Amniotic epithelial cell (primary cell): ENCODE measurements around the gene CEP85L.

Experiments
- DNase-seq: peaks from one replicate; pipeline ENCODE4 v3.0.0-alpha.2; 2010; ENCODE audit warnings: low read depth

Gene CEP85L

DNA sequence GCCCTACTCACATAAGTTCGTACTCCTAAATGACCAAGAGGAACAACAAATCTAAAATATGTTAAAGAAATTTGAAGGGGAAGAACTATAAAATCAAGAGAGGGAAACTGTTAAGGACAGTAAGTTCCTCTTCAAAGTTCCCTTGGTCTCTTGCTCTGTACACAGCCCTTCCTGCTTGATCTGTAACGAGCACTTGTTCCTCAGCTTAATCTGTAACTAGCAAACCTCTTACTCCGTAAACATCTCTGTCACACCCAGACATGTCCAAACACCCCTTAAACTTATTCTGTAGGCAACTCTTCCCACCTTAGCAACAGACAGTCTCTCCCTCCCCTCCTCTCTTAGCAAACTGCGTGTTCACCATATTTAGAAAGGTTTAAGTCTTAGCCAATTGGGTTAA, 73.4 kb downstream of the CEP85L start:
- DNase-seq = no peak

DNA sequence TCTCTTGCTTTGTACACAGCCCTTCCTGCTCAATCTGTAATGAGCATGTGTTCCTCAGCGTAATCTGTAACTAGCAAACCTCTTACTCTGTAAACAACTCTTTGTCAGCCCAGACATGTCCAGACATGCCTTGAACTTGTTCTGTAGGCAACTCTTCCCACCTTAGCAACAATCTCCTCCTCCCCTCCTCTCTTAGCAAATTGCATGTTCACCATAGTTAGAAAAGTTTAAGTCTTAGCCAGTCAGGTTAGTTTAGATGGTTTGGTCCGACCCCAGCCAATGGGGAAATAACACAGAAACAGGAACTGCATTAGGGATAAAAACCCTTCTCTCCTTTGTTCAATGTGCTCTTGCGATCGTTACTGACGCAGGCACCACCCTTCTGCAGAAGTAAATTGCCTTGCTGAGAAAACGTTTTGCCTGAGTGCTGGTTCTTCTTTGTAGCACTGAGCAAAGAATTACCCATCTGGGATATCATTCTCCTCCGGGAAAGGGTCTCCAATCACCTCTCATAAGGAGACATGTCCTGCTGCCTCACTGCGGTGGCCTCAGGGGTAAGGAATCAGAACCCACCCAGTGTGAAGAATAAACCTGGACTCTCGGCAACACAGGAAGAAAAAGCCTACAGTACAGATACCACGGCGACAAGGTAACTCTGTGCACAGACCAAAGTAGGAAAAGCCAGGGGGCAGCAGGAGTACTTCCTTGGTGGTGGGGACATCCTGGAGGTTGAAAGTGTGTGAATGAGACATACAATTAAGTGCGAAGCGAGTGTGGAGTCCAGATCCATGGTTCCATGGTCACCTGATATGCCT, 77.1 kb downstream of the CEP85L start:
- DNase-seq = peak; percentile 67

DNA sequence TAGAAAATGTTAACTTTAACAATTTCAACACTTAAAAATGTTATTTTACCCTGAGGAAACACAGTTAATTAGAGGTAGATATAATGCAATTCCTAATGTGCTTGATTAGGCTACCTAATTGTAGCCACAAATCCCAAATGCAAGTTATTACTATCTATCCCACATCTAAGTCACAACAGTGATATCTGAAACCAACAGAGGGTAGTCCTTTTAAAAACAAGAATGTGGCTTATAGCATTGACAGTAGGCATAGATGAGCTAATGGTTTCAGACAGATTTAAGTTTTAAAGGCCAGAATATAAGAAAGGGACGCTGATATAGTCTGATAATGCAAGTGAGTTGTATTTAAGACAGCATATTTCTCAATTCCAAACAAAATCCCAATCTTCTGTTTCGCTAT, 80.3 kb downstream of the CEP85L start:
- no peak for DNase-seq

DNA sequence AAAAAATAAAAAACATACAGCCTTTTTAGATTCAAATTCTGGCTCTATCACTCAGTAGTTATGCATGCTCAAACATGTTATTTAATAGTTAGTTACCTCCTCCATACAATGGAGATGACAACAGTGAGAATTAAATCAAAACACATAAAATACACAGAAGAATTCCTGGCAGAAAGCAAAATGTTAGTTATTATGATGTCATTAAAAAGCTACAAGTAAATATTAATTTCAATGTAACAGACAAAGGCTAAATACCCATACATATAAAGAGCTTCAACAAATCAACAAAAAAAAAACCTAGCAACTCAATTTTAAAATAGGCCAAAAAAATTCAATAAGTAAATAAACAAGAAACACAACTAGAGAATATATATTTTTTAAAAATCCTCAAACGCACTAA, 81.9 kb downstream of the CEP85L start:
- DNase-seq = no peak

DNA sequence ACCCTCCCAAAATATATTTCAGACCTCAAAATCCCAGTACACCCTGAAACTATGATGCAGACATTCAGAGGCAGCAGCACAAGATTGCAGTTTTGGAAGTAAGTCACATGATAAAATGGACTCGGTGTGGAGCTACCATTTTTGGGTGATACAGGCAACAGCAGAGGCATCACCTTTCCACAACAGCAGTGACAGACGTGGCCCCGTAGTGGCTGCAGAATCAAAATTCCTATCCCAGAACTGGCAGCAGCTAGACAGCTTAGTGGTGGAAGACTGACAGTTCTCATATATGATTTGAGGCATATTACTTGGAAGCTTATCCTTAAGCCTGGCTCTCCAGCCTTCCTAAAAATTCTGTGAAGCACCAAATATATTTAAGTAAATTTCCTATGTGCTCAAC, 83.4 kb downstream of the CEP85L start:
- DNase-seq = no peak

DNA sequence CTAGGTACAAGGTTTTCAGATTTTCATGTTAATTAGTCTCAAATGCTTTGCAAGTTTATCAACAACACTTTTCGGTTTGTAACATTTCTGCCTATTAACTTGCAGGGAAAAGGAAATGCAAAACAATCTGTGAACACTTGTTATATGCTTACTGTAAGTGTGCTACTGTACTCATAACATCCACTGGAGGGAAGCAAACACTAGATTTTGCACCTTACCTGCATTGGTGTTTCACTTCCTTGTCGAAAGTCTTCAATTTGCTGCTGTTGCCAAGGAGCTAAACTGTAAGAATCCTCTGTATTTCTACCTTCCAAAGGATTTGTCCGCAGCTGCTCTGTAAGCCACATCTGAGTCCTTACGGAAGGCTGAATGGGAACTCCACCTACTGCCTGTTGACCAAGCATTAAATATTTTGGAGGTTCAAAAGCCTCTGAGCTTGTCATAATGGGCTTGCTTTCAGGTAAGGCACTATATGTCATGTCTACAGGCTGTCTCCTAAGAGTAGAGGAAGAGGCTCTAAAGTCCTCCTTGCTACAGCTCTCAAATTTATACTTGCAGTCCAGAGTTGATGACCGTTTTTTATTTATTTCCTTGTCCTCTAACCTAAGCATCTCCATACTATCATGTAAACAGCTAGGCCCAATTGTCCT, 86.0 kb downstream of the CEP85L start:
- DNase-seq = peak; percentile 33

DNA sequence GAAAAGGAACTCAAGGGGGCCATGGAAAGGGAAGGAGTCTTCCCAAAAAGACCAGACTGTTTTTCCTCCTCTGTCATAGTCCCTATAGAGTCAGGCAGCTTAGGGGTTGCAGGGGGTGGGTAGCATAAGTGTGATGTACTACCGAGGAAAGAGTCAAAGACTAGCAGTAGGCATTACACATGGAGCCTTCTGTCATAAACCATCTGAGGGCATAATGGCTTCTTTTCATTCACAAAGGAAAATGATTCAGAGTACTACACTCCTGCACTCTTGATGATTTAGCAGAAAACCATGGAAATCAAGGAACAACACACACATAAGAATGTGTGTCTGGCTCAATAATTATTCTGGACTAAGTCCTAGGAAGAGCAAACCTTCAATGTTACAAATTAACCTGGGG, 88.4 kb downstream of the CEP85L start:
- peak; percentile 58 for DNase-seq

DNA sequence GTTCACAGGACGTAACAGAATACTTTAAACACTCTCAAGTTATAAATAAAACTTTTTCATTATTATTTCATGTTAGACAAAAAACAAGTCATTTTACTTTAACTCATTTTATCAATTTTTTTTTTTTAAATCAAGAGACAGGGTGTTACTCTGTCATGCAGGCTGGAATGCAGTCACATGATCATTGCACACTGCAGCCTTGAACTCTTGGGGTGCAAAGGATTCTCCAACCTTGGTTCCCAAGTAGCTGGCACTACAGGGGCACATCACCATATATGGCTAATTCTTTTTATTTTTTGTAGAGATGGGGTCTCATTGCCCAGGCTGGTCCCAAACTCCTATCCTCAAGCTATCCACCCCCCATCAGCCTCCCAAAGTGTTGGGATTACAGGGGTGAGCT, 89.1 kb downstream of the CEP85L start:
- no peak for DNase-seq

DNA sequence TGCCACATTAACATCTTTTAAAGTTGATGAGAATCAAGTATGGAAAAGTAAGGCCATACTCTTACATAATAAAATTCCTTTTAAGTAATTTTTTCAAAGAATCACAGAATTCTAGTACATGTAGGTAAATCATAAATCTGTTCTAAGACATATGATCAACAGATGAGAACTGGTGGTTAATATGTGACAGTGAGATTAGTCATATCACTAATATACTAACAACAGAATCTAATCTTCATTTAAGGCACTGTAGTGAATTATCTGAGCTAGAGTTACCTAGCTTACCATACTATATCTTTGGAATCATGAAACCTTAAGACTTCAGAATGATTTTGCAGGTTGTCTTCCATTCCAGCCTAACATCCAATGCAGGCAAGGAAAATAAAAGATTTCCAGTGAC, 91.7 kb downstream of the CEP85L start:
- DNase-seq = no peak

DNA sequence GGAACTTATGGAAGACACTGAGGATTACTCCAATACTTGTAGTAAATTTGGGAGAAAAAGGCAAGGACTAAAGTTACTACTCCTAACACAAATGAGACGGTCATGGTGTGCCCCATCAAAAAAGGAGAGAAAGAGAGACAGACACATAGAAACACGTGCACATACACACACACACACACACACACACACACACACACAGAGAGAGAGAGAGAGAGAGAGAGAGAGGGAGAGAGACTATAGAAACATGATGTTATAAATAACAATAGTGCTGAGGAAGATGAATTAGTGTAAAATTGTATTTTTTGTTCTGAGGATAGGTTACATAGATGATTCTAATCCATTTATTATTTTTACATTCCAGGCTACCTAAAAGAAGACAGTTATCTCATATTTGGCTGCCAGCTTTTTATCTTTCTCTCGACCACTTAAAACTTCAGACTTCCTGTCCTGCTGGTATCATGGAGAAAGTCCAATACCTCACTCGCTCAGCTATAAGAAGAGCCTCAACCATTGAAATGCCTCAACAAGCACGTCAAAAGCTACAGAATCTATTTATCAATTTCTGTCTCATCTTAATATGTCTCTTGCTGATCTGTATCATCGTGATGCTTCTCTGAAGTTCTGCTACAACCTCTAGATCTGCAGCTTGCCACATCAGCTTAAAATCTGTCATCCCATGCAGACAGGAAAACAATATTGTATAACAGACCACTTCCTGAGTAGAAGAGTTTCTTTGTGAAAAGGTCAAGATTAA, 92.8 kb downstream of the CEP85L start:
- DNase-seq = no peak

DNA sequence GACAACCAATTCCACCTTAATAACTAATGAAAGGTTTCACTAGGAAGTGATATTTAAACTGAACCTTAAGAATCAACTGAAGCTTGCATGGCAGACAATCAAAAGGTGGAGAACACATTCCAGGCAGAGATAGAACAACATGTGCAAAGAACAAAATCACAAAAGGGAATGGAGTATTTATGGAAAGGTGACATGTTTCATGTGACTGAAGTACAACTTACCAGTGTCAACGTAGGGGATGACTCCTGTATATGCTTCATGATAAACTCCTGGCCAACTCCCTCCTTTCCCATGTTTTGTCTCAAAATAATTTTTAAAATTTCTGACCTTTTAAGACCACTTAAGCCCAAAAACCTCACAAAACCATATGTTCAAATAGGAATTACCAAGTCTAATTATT, 96.7 kb downstream of the CEP85L start:
- DNase-seq = no peak

DNA sequence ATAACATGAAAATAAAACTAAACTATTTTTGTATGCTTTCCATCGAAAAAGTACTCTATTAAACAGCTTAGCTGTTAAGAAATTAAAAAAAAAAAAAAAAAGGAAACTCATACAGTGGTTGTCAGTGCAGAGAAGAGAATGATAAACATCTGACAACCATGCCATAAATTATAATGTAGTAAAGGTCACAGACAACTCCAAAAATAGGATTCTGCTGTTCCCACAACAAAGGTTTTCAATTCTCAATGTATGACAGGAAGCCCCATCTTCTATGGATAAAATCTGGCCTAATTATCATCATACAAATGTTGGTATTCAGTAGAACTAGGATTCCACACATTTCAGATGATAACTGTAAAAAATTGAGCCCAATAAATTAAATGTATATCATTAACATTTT, 98.3 kb downstream of the CEP85L start:
- DNase-seq = no peak

DNA sequence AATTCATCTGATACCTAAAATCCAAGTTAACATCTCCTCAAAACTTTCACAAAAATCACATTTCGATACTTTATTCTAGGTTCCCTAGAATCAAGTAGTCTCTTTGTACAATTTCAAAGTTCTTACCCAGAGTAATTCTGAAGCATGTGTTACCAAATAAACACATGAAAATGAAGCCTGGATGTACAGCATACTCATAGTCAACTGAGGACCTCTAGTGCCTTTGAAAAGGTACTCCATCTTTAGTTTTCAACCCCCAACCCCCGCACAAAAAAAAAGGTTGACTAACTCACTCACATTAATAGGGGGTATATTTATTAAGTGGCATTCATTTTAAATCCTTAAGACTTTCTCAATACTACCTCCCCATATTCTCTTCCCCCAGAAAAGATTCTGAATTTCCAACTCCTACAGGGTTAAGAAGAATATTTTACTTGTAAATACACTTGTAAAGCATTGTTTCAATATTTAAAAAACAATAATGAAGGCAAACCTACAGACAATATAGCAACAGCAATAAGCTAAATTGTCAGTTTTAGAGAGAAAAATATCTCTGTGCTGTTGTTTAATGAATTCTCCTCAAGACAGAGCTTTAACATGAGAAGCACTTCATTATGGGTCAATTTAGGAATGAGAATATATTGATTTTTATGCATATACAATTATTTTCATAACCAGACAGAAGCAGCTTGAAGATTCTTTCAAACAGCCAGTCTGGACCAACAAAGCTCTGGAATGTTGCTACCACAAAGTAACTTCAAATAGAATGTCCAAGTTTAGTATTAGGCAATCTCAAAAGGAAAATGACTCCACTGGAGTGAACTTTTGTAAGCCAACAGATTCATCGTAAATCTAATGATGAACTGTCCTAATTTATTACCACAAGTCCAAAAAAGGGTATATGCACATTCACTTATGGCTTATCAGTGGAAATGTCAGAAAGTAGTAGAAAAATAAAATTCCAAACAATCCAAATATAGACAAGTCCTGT, 100.0 kb downstream of the CEP85L start:
- DNase-seq = peak; percentile 82

DNA sequence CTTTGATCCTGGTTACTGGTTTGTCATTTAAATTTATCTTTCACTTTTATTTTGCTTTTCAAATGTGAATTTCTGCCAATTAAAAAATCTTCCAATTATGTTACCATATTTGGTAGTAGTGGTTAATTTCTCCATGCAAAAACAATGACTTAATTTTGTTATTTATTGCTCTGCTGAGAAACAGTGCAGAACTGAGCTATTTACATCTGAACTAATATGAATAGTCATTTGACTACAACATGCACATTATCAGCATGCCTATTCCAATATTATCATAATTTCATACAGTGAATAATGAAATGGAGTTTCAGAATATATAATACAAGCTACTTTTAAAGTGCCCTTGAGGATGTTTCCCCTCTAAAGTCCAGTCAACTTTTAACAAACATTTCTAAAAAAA, 102.8 kb downstream of the CEP85L start:
- DNase-seq = no peak

DNA sequence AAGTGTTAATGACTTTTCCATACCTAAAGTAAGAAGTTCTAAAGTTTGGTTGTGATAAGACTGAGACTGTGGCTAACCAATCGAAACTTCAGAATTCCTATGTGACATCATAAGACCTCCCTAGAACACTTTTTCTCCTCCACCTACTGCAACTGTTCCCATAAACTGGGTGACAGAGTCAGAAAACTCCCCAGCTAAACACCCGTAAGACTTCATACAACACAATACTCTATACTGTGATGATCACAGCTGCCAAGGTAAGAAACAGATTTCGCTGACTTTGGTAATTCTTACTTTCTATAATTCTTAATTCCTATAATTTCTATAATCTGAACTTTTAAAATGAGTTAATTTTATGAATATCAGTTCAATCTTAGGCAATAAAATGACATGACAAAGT, 103.3 kb downstream of the CEP85L start, which contains the start of gene PLN:
Gene PLN, plus strand, starts transcription at position 161 of the 400 bp plus-strand sequence. CDS start 10,626 bp downstream, outside the sequence.
- DNase-seq = no peak

DNA sequence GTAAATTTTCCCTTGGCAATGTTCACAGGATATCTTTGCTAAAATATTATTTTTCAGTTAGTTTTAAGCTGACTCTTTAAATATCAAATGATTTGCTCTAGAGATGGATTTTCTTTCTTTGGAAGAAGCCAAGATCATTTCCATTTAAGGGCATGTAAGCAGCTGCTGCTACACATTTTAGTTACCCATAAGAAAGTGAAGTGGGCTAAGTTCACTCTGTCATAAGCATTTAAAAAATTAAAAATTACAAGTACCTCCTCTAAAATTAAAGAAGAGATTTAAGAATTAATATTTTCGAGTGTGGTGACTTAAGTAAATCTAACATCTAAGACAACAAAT, 104.5 kb downstream of the CEP85L start:
- no peak for DNase-seq

DNA sequence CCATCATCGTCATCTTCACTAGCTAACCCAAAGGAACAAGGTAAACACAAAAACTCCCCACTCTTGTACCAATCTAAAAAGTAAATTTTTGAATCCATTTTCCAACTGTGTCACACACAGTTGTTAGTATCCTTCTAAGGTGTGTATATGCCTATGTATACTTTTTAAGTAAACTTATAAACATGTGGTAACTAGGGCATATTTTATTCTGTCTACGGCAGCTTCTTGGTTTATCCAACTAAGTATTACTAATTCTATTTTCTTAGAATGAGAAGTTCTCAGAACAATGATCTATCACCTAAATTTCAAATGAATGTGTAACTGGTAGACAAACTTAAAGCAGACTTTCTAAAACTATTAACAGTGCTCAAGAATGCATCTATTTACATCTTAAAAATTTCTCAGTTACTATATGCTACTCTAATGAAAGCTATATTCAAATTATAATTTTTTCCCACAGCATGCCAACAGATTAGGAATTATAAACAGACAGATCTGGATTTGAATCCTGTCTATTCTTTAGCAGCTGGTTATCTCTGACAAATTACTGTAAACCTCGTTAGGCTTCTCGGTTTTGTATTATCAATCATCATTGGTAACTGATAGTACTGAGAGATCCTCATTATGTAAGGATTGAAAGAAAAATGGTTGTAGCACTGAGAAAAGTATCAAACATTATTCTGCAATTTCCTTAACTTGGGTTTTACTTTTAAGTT, 105.1 kb downstream of the CEP85L start:
- DNase-seq = no peak

DNA sequence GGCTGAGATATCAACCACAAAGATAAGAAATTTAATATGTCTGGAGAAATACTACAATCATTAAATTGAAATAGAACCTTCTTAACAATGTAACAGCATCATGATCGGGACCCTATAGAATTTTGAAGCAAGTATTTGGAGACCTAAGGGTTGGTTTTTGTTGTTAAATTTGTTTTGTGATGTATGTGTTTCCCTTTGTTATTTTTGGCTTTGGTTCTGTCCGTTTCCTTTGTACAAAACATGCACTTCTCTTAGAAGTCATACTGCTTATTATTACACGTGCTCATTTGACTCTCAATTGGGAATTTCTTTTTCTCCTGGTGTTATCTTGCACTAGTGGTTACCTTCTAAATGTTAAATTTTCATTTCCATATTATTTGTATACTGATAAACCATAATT, 107.3 kb downstream of the CEP85L start:
- DNase-seq = no peak

DNA sequence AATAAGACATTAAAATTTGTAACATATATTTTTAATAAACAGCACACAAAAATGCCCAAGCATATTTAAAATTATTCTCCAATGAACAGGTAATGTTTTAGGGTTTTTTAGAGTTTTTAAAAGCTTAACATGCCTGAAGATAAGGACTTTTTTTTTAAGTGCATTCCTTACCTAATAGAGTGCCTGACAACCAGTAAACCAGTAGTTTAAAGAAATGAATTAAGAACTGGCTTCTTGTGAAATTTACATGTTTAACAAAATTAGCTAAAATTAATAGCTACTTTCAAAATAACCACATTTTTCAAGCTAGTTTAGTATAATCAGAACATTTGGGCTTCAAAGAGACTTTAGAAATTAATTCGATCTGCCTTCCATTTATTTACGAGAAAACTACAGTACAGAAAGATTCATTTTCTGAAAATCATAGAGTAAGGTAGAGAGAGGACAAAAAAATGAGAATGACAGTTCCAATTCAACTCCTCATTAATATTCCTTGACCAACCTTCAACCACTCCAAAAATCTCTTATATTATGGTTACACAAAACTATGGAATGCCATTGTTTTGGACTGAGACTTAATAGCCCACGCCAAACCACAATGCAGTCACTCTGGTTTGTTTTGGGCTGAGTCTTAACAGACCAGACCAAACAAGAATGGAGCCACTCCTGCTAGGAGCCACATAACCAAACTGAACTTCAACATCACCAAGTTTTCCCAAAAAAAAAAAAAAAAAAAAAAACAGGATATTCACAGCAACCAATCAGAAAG, 109.0 kb downstream of the CEP85L start:
- DNase-seq = peak; percentile 73

DNA sequence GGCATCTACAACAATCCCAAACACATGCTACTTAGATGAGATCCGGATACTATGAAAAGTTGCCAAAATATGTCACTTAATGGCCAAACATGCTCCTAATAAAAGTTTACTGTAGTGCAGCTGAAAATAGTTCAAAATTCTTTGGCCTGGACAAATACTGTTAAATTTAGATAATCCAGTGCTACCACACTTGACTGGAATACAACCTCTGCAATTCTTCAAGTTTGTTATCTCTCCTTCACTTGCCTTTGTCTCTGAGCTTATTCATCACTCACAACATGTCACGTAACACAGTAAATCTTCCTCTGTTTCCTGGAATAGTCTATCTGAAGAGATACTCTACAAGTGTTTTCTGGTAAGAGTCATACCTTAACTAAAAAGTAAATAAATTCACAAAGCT, 113.8 kb downstream of the CEP85L start:
- DNase-seq = peak; percentile 66
